WTC11 (cell line): ENCODE measurements around the gene GDF11. TPM values are rescaled to one million over a fixed set of nuclear protein-coding genes. Genes with fewer than 3 reads are reported as not detected.
A peak's percentile ranks its signal among the peaks of the same experiment; 100 is the strongest.

Source experiments
- ATAC-seq: fragments of 200-7000 bp; cut with Tn5 transposase; 2 replicates; pipeline ENCODE4 v1.10.0; 2021; ENCODE audit warnings: mild to moderate bottlenecking, moderate library complexity
- CTCF ChIA-PET: fragments of 300-600 bp; sonication (Branson Sonifier 250); formaldehyde crosslinking; loops from one replicate; lab custom pipeline; 2021; ENCODE audit warnings: antibody characterized with exemption; lab: Charles Lee
- POLR2A ChIA-PET: fragments of 350-600 bp; sonication (Branson Sonifier 250); formaldehyde crosslinking; loops from one replicate; lab custom pipeline; 2021; ENCODE audit warnings: antibody characterized with exemption; lab: Charles Lee
- DNase-seq: peaks from one replicate; pipeline ENCODE4 v3.0.0; 2021; ENCODE audit warnings: low spot score
- H3K27ac Mint-ChIP-seq: 2 replicates; pipeline ENCODE4 v1.8.0; 2021; ENCODE audit warnings: mixed read lengths
- H3K27me3 Mint-ChIP-seq: 2 replicates; pipeline ENCODE4 v1.8.0; 2021; ENCODE audit warnings: low read depth, mild to moderate bottlenecking, moderate library complexity, mixed read lengths
- H3K36me3 Mint-ChIP-seq: 2 replicates; pipeline ENCODE4 v1.8.0; 2021; ENCODE audit warnings: mixed read lengths
- H3K4me1 Mint-ChIP-seq: 2 replicates; pipeline ENCODE4 v1.8.0; 2022; ENCODE audit warnings: mixed read lengths
- H3K4me3 Mint-ChIP-seq: 2 replicates; pipeline ENCODE4 v1.8.0; 2021; ENCODE audit warnings: mild to moderate bottlenecking, moderate library complexity, mixed read lengths
- H3K9me3 Mint-ChIP-seq: 2 replicates; pipeline ENCODE4 v1.8.0; 2021; ENCODE audit warnings: mixed read lengths
- ARID4B ChIP-seq: sonication (generic); formaldehyde crosslinking; IDR thresholded peaks from 2 replicates; pipeline ENCODE4 v1.8.0; 2023; ENCODE audit warnings: missing genetic modification reagents, mild to moderate bottlenecking, borderline replicate concordance
- ATF1 ChIP-seq: sonication (generic); formaldehyde crosslinking; IDR thresholded peaks from 2 replicates; pipeline ENCODE4 v1.8.1; 2023; ENCODE audit warnings: mild to moderate bottlenecking, moderate library complexity, missing genetic modification reagents
- CDX4 ChIP-seq: fragments of 250-450 bp; sonication (Bioruptor Pico); IDR thresholded peaks from 2 replicates; pipeline ENCODE4 v1.9.0; 2021; ENCODE audit warnings: moderate library complexity, mild to moderate bottlenecking, inconsistent platforms, borderline replicate concordance
- E2F4 ChIP-seq: sonication (generic); formaldehyde crosslinking; IDR thresholded peaks from 2 replicates; pipeline ENCODE4 v1.8.1; 2022; ENCODE audit warnings: low read depth, mild to moderate bottlenecking, moderate library complexity, missing genetic modification reagents, borderline replicate concordance
- ELF4 ChIP-seq: sonication (generic); formaldehyde crosslinking; IDR thresholded peaks from 2 replicates; pipeline ENCODE4 v1.8.1; 2022; ENCODE audit warnings: low read depth, mild to moderate bottlenecking, moderate library complexity, missing genetic modification reagents
- ESRRA ChIP-seq: sonication (generic); formaldehyde crosslinking; IDR thresholded peaks from 2 replicates; pipeline ENCODE4 v1.8.1; 2022; ENCODE audit warnings: mild to moderate bottlenecking, missing genetic modification reagents, borderline replicate concordance
- ETV6 ChIP-seq: sonication (generic); formaldehyde crosslinking; IDR thresholded peaks from 2 replicates; pipeline ENCODE4 v1.8.1; 2022; ENCODE audit warnings: mild to moderate bottlenecking, missing genetic modification reagents
- FOXK1 ChIP-seq: sonication (generic); formaldehyde crosslinking; IDR thresholded peaks from 2 replicates; pipeline ENCODE4 v1.8.0; 2022; ENCODE audit warnings: mild to moderate bottlenecking, moderate library complexity, missing genetic modification reagents
- FOXP1 ChIP-seq: sonication (generic); formaldehyde crosslinking; IDR thresholded peaks from 2 replicates; pipeline ENCODE4 v1.8.0; 2022; ENCODE audit warnings: missing genetic modification reagents, mild to moderate bottlenecking, moderate library complexity, borderline replicate concordance
- FOXP4 ChIP-seq: sonication (generic); formaldehyde crosslinking; IDR thresholded peaks from 2 replicates; pipeline ENCODE4 v1.8.0; 2022; ENCODE audit warnings: mild to moderate bottlenecking, missing genetic modification reagents
- GABPB1 ChIP-seq: sonication (generic); formaldehyde crosslinking; IDR thresholded peaks from 2 replicates; pipeline ENCODE4 v1.8.1; 2023; ENCODE audit warnings: mild to moderate bottlenecking, missing genetic modification reagents
- HMGA2 ChIP-seq: fragments of 250-450 bp; sonication (Bioruptor Pico); IDR thresholded peaks from 2 replicates; pipeline ENCODE4 v1.4.0; 2021; ENCODE audit warnings: mild to moderate bottlenecking, moderate library complexity
- HMGXB4 ChIP-seq: sonication (generic); formaldehyde crosslinking; IDR thresholded peaks from 2 replicates; pipeline ENCODE4 v1.8.1; 2023; ENCODE audit warnings: mild to moderate bottlenecking, moderate library complexity, missing genetic modification reagents
- KAT7 ChIP-seq: sonication (generic); formaldehyde crosslinking; IDR thresholded peaks from 2 replicates; pipeline ENCODE4 v1.8.1; 2023; ENCODE audit warnings: missing genetic modification reagents, mild to moderate bottlenecking, borderline replicate concordance
- MAX ChIP-seq: sonication (generic); formaldehyde crosslinking; IDR thresholded peaks from 2 replicates; pipeline ENCODE4 v1.8.0; 2022; ENCODE audit warnings: mild to moderate bottlenecking, missing genetic modification reagents
- MYBL2 ChIP-seq: sonication (generic); formaldehyde crosslinking; IDR thresholded peaks from 2 replicates; pipeline ENCODE4 v1.8.1; 2023; ENCODE audit warnings: mild to moderate bottlenecking, moderate library complexity, missing genetic modification reagents
- SP1 ChIP-seq: sonication (generic); formaldehyde crosslinking; conservative IDR thresholded peaks from 2 replicates; pipeline ENCODE4 v1.8.1; 2022; ENCODE audit warnings: missing genetic modification reagents
- TP53 ChIP-seq: sonication (generic); formaldehyde crosslinking; IDR thresholded peaks from 2 replicates; pipeline ENCODE4 v1.8.1; 2023; ENCODE audit warnings: mild to moderate bottlenecking, missing genetic modification reagents
- USF2 ChIP-seq: sonication (generic); formaldehyde crosslinking; IDR thresholded peaks from 2 replicates; pipeline ENCODE4 v1.8.1; 2023; ENCODE audit warnings: mild to moderate bottlenecking, missing genetic modification reagents, moderate library complexity
- ZNF281 ChIP-seq: sonication (generic); formaldehyde crosslinking; IDR thresholded peaks from 2 replicates; pipeline ENCODE4 v1.8.0; 2023; ENCODE audit warnings: mild to moderate bottlenecking, missing genetic modification reagents
- ZNF396 ChIP-seq: fragments of 250-450 bp; sonication (Bioruptor Pico); IDR thresholded peaks from 2 replicates; pipeline ENCODE4 v1.8.0; 2021; ENCODE audit warnings: mild to moderate bottlenecking, moderate library complexity, borderline replicate concordance
- total RNA-seq: library from RNA; stranded (reverse); gene quantifications from 3 replicates; pipeline ENCODE4 v1.2.3, GENCODE V29; 2021

The GDF11 gene
- total RNA-seq, 1 experiment from 2014 or later = 16.9 TPM

GRCh38 chr12:55715833-55716581 is 26.9 kb upstream of the GDF11 start, which contains the start of gene BLOC1S1:
Gene BLOC1S1, plus strand, starts transcription at chr12:55716046. Its CDS starts 6 bp downstream, at chr12:55716052.
- Mint-ChIP-seq H3K36me3 (no peaks in the 10 kb centered on the region), H3K4me1 (peaks cover 37% of the 10 kb centered on the region)
- CTCF ChIA-PET = interaction anchor here (0.6 to 10.8 kb wide), 9 partner anchors 9 to 115 kb away, joined by 3 to 141 read pairs (median 3); partner anchors contain the start of genes CD63, ITGA7 and SARNP
- TF ChIP-seq ESRRA (CRISPR knock-in tag) (peak; percentile 69; the same call in 1 of the 2 replicates), TP53 (CRISPR knock-in tag) (no peak), ARID4B (CRISPR knock-in tag) (peak; percentile 73; the same call in 1 of the 2 replicates), ATF1 (0 out of 2 replicates have a peak, but pooled peaks have one; percentile 34), ZNF281 (CRISPR knock-in tag) (0 out of 2 replicates have a peak, but pooled peaks have one; percentile 61), KAT7 (CRISPR knock-in tag) (peak; percentile 93; the same call in 1 of the 2 replicates), HMGA2 (no peak), GABPB1 (CRISPR knock-in tag) (peak; percentile 22; the same call in 1 of the 2 replicates), FOXK1 (CRISPR knock-in tag) (peak; percentile 70; the same call in 1 of the 2 replicates), HMGXB4 (peak; percentile 57; the same call in 1 of the 2 replicates), MYBL2 (CRISPR knock-in tag) (peak; percentile 64; the same call in 1 of the 2 replicates), E2F4 (CRISPR knock-in tag) (peak; percentile 47; the same call in 1 of the 2 replicates), CDX4 (CRISPR knock-in tag) (no peak), FOXP1 (peak; percentile 57), USF2 (peak; percentile 100), SP1 (peak; percentile 96), ETV6 (0 out of 2 replicates have a peak, but pooled peaks have one; percentile 44), ZNF396 (CRISPR knock-in tag) (no peak), MAX (CRISPR knock-in tag) (peak; percentile 88), ELF4 (CRISPR knock-in tag) (no peak), FOXP4 (CRISPR knock-in tag) (no peak; the same call in 1 of the 2 replicates)

More at GRCh38 chr12:55715833-55716581, 26.9 kb upstream of the GDF11 start, which contains the start of gene BLOC1S1:
- Mint-ChIP-seq H3K4me3 (peak within 1 kb of the TSS; percentile 85), H3K27me3 (peaks cover 24% of the 10 kb centered on the region), H3K9me3 (no peaks in the 10 kb centered on the region), H3K27ac (peak within 1 kb of the TSS; percentile 84)
- DNase-seq = peak; percentile 96
- POLR2A ChIA-PET = interaction anchor here (0.5 to 3.4 kb wide), 5 partner anchors 9 to 245 kb away, joined by 3 to 21 read pairs (median 5); partner anchors contain the start of genes CD63 and ITGA7
- ATAC-seq = peak; percentile 88
